Neuronal stem cell (in vitro differentiated cells): ENCODE measurements around the gene ATG4B.
A peak's percentile ranks its signal among the peaks of the same experiment; 100 is the strongest.

Experiments
- DNase-seq: peaks from one replicate; pipeline ENCODE4 v3.0.0-alpha.2; 2013; ENCODE audit warnings: low spot score
- H2AFZ ChIP-seq: one replicate; pipeline ENCODE4 v1.6.1; 2013; ENCODE audit warnings: mild to moderate bottlenecking, low read length, inconsistent platforms
- H2AK5ac ChIP-seq: 2 replicates; pipeline ENCODE4 v1.6.1; 2013; ENCODE audit warnings: low read depth, mild to moderate bottlenecking, inconsistent platforms, low read length, moderate library complexity, mixed read lengths
- H2BK120ac ChIP-seq: 2 replicates; pipeline ENCODE4 v1.6.1; 2013; ENCODE audit warnings: low read depth, mild to moderate bottlenecking, inconsistent platforms, low read length, moderate library complexity, mixed read lengths
- H2BK12ac ChIP-seq: one replicate; pipeline ENCODE4 v1.6.1; 2013; ENCODE audit warnings: low read length, inconsistent platforms
- H2BK15ac ChIP-seq: 2 replicates; pipeline ENCODE4 v1.6.1; 2013; ENCODE audit warnings: mild to moderate bottlenecking, low read length, inconsistent platforms, mixed read lengths
- H2BK5ac ChIP-seq: one replicate; pipeline ENCODE4 v1.6.1; 2013; ENCODE audit warnings: inconsistent platforms, mild to moderate bottlenecking, low read length, moderate library complexity
- H3K14ac ChIP-seq: one replicate; pipeline ENCODE4 v1.6.1; 2013; ENCODE audit warnings: low read length, inconsistent platforms
- H3K18ac ChIP-seq: 2 replicates; pipeline ENCODE4 v1.6.1; 2013; ENCODE audit warnings: low read length, inconsistent platforms
- H3K23ac ChIP-seq: 2 replicates; pipeline ENCODE4 v1.6.1; 2013; ENCODE audit warnings: low read depth, mild to moderate bottlenecking, mixed read lengths, low read length, inconsistent platforms; ENCODE audit not compliant: poor library complexity
- H3K27ac ChIP-seq: replicated peaks from 3 replicates; pipeline ENCODE4 v1.5.1; 2013; ENCODE audit warnings: low read length, inconsistent platforms
- H3K27me3 ChIP-seq, 3 experiments: 2 replicates each; pipeline ENCODE4 v1.6.1; 2013; ENCODE audit warnings: low read length in 3 of 3, mild to moderate bottlenecking in 2 of 3, inconsistent platforms in 1 of 3, low read depth in 1 of 3, mixed read lengths in 1 of 3, moderate library complexity in 1 of 3; ENCODE audit not compliant: control insufficient read depth in 3 of 3, insufficient read depth in 3 of 3
- H3K36me3 ChIP-seq, 2 donors: replicated peaks in 1 of 2; 2 replicates each; pipeline ENCODE4 v1.6.1; 2013; ENCODE audit warnings: low read length in 2 of 2; ENCODE audit not compliant: control insufficient read depth in 2 of 2, insufficient read depth in 2 of 2
- H3K4ac ChIP-seq: 2 replicates; pipeline ENCODE4 v1.6.1; 2013; ENCODE audit warnings: inconsistent platforms, mild to moderate bottlenecking, low read length, moderate library complexity
- H3K4me1 ChIP-seq, 2 donors: 1 replicate in 1 of 2; 2 replicates in 1 of 2; pipeline ENCODE4 v1.6.1; 2013; ENCODE audit warnings: low read length in 2 of 2, low read depth in 1 of 2; ENCODE audit not compliant: control insufficient read depth in 2 of 2, insufficient read depth in 1 of 2
- H3K4me2 ChIP-seq: one replicate; pipeline ENCODE4 v1.6.1; 2013; ENCODE audit warnings: mild to moderate bottlenecking, low read length, inconsistent platforms; ENCODE audit not compliant: insufficient read depth, poor library complexity, severe bottlenecking
- H3K4me3 ChIP-seq, 2 donors: 2 replicates each; pipeline ENCODE4 v1.5.1; 2013; ENCODE audit warnings: low read length in 2 of 2, mild to moderate bottlenecking in 2 of 2, inconsistent platforms in 1 of 2, moderate library complexity in 1 of 2
- H3K79me1 ChIP-seq: one replicate; pipeline ENCODE4 v1.6.1; 2013; ENCODE audit warnings: low read depth, mild to moderate bottlenecking, inconsistent platforms, low read length, moderate library complexity
- H3K9ac ChIP-seq: one replicate; pipeline ENCODE4 v1.6.1; 2013; ENCODE audit warnings: mild to moderate bottlenecking, low read depth, low read length, inconsistent platforms; ENCODE audit not compliant: poor library complexity
- H3K9me3 ChIP-seq, 2 donors: replicated peaks in 1 of 2; 2 replicates each; pipeline versions ENCODE3 to v1.6.1; 2013; ENCODE audit warnings: low read length in 2 of 2, mild to moderate bottlenecking in 2 of 2, inconsistent platforms in 1 of 2, low read depth in 1 of 2, mixed read lengths in 1 of 2, moderate library complexity in 1 of 2; ENCODE audit not compliant: control insufficient read depth in 2 of 2, insufficient read depth in 1 of 2
- H4K8ac ChIP-seq: one replicate; pipeline ENCODE4 v1.6.1; 2013; ENCODE audit warnings: low read depth, mild to moderate bottlenecking, inconsistent platforms, low read length, moderate library complexity
- H4K91ac ChIP-seq: one replicate; pipeline ENCODE4 v1.6.1; 2013; ENCODE audit warnings: low read length, low read depth, mild to moderate bottlenecking, inconsistent platforms; ENCODE audit not compliant: poor library complexity
- WGBS, 2 donors: extraction: QIAGEN DNeasy Blood & Tissue Kit; methylation state at CpG; one replicate each; pipeline ENCODE4 v1.1.7; 2013; ENCODE audit warnings: missing lambda C conversion rate in 2 of 2, mixed read lengths in 1 of 2; ENCODE audit not compliant: insufficient read length in 2 of 2, insufficient replicate concordance in 1 of 2; ENCODE audit errors: extremely low coverage in 2 of 2; 5-methylcytosine and 5-hydroxymethylcytosine counted together

Gene ATG4B

GRCh38 chr2:241720099-241720498, 82.6 kb downstream of the ATG4B start:
- H3K4me3 ChIP-seq: no peak overlapping the region
- no peak overlapping the region for H2BK12ac ChIP-seq
- H3K79me1 ChIP-seq: peaks cover 14% of the 10 kb centered on the region
- peak overlapping the region; percentile 89 for H3K23ac ChIP-seq
- H4K8ac ChIP-seq: peak overlapping the region; percentile 48
- H3K9ac ChIP-seq: peak overlapping the region; percentile 70
- no peak for DNase-seq
- H3K4ac ChIP-seq: no peak overlapping the region
- H3K9me3 ChIP-seq: peaks cover 40 to 46% of the 10 kb centered on the region in 2 donors
- H3K4me2 ChIP-seq: no peak overlapping the region
- H2AFZ ChIP-seq: no peak overlapping the region
- no peak overlapping the region for H3K27ac ChIP-seq
- peak overlapping the region; percentile 2 for H3K14ac ChIP-seq
- H2BK5ac ChIP-seq: peak overlapping the region; percentile 66
- no peak overlapping the region for H4K91ac ChIP-seq
- no peak overlapping the region for H2BK120ac ChIP-seq
- WGBS, 2 donors: no CpG with 5 or more reads among the region's 19 CpGs
- peaks cover 57 to 89% of the 10 kb centered on the region in 2 donors for H3K36me3 ChIP-seq
- H3K18ac ChIP-seq: no peak overlapping the region
- no peaks in the 10 kb centered on the region for H3K4me1 ChIP-seq
- no peak overlapping the region for H2AK5ac ChIP-seq
- H2BK15ac ChIP-seq: no peak overlapping the region
- no peaks in the 10 kb centered on the region for H3K27me3 ChIP-seq

GRCh38 chr2:241720560-241720959, 83.1 kb downstream of the ATG4B start:
- Histone ChIP-seq H3K36me3 (peaks cover 57 to 86% of the 10 kb centered on the region in 2 donors), H2AK5ac (no peak overlapping the region), H4K91ac (no peak overlapping the region), H3K27me3 (no peaks in the 10 kb centered on the region), H2BK120ac (no peak overlapping the region), H2BK12ac (peak overlapping the region; percentile 22), H3K27ac (no peak overlapping the region), H3K18ac (peak overlapping the region; percentile 28), H2BK5ac (no peak overlapping the region), H3K79me1 (peaks cover 14% of the 10 kb centered on the region), H3K9ac (peak overlapping the region; percentile 70), H3K4me3 (no peak overlapping the region), H4K8ac (peak overlapping the region; percentile 48), H2AFZ (no peak overlapping the region), H3K14ac (peak overlapping the region; percentile 2), H3K23ac (peak overlapping the region; percentile 55), H3K4me1 (no peaks in the 10 kb centered on the region), H3K4ac (no peak overlapping the region), H3K9me3 (peaks cover 40 to 46% of the 10 kb centered on the region in 2 donors), H2BK15ac (no peak overlapping the region), H3K4me2 (no peak overlapping the region)
- no peak for DNase-seq
- WGBS, 2 donors: no CpG with 5 or more reads among the region's 15 CpGs

DNA sequence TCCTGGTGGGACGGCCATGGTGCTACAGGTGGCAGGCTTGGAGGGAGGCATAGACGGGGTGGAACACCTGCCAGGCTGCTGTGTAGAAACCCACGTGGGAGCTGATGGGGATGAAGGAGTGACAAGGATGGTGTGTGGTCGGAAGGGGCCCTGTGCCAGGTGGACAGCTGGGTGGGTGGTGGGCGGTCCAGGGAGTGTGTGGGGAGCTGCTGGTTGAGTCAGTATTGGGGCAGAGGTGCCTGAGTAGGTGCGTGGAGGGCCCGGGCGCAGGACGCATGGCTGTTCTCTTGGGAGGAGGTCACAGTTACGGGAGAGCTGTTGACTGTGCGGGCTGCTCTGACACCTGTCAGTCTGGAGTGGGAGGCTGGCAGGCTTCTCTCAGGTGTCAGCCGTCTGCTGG, 84.4 kb downstream of the ATG4B start:
- Histone ChIP-seq H3K4me2 (no peak overlapping the region), H3K4ac (no peak overlapping the region), H2BK12ac (no peak overlapping the region), H3K4me1 (no peaks in the 10 kb centered on the region), H3K4me3 (no peak overlapping the region), H2BK120ac (no peak overlapping the region), H3K27ac (no peak overlapping the region), H3K79me1 (peaks cover 14% of the 10 kb centered on the region), H3K14ac (no peak overlapping the region), H2BK15ac (no peak overlapping the region), H3K18ac (peak overlapping the region; percentile 11), H3K36me3 (peaks cover 57 to 82% of the 10 kb centered on the region in 2 donors), H2BK5ac (no peak overlapping the region), H4K91ac (no peak overlapping the region), H2AFZ (no peak overlapping the region), H3K23ac (peak overlapping the region; percentile 43), H3K27me3 (no peaks in the 10 kb centered on the region), H4K8ac (no peak overlapping the region), H2AK5ac (peak overlapping the region; percentile 28), H3K9ac (peak overlapping the region; percentile 70), H3K9me3 (peaks cover 40 to 46% of the 10 kb centered on the region in 2 donors)
- WGBS, 2 donors: no CpG with 5 or more reads among the region's 12 CpGs
- no peak for DNase-seq

DNA sequence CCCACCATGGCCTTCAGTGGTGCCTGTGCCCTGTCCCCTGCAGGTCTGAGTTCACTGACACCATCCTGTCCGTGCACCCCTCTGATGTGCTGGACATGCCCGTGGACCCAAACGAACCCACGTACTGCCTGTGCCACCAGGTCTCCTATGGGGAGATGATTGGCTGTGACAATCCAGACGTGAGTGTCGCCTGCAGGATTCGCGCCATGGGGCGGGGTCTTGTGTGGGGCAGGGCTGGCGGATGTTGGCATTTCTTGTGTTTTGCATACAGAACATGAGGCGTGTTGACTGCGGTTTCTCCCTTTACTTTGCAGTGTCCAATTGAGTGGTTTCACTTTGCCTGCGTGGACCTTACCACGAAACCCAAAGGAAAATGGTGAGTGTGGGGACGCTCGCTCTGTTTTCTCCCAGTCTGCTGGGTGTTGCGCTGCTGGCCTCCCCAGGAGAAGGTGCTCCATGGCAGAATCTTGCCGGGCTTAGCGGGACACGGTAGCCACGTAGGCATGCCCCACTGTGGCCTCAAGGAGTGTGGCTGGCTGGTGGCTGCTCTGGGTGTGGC, 85.5 kb downstream of the ATG4B start:
- Histone ChIP-seq H4K91ac (no peak overlapping the region), H2AFZ (no peak overlapping the region), H3K79me1 (peaks cover 14% of the 10 kb centered on the region), H3K9ac (no peak overlapping the region), H2BK12ac (no peak overlapping the region), H4K8ac (no peak overlapping the region), H3K27ac (no peak overlapping the region), H2BK5ac (no peak overlapping the region), H3K36me3 (peaks cover 55 to 79% of the 10 kb centered on the region in 2 donors), H2BK15ac (no peak overlapping the region), H2BK120ac (no peak overlapping the region), H3K27me3 (no peaks in the 10 kb centered on the region), H2AK5ac (no peak overlapping the region), H3K23ac (no peak overlapping the region), H3K4me1 (no peaks in the 10 kb centered on the region), H3K4me3 (peak overlapping the region in 1 of 2 donors; percentile 27), H3K18ac (no peak overlapping the region), H3K14ac (no peak overlapping the region), H3K4ac (no peak overlapping the region), H3K4me2 (no peak overlapping the region), H3K9me3 (peaks cover 40 to 46% of the 10 kb centered on the region in 2 donors)
- whole genome bisulfite sequencing, 2 donors: no CpG with 5 or more reads among the region's 21 CpGs
- no peak for DNase-seq
